Ovary (tissue), 3 donors: ENCODE data around the gene FECH.

Experiments used
- POLR2A ChIP-seq: fragments of 450-650 bp; IDR thresholded peaks from one replicate; pipeline ENCODE4 v1.6.1; 2017; ENCODE audit warnings: antibody characterized with exemption, mild to moderate bottlenecking, moderate library complexity
- TF ChIP-seq, protein P1 (sequence below), 3 donors: fragments of 450-650 bp in 2 of 3; fragments of 200-600 bp in 1 of 3; IDR thresholded peaks; one replicate each; pipeline versions ENCODE4 v1.5.1 to v1.8.0; 2016 to 2022; ENCODE audit warnings: antibody characterized with exemption in 3 of 3, mild to moderate bottlenecking in 1 of 3
- donor health status: DM: no; HTN: no; CAD: no.

DNA sequence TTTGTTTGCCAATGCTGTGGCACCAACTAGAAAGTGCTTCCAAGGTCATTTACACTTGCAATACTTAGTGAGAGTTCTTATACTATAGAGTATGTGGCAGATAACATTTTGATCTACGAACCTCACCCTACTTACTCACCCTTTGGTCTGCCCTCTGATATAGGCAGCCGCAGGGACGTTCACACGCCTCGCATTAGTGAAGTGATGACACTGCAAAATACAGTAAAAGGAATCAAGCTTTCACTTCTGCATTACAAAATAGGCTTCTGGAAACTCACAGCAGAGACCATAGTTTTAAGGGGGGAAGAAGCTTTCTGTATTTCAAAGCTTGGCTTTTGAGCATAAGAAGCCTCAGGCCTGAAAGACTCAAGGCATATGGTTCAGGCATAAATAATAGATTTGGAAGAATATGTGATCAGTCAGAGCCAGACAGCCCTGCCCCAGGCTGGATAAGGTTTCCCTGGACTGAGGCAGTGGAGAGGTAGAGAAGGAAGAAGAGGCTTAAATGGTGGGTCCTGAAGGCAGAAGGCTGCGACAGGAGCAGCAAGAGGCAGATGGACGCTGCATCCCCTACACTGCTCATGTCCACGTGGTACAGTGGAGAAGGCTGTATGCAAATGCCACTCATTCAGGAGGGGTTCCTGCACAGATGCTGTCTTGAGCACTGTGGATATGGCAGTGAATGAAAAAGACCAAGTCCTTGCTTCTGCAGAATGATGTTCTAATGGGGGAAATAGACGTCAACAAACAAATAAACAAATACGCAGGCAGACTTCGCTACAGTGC is 63.1 kb downstream of the FECH start:
- TF ChIP-seq, protein P1, sequence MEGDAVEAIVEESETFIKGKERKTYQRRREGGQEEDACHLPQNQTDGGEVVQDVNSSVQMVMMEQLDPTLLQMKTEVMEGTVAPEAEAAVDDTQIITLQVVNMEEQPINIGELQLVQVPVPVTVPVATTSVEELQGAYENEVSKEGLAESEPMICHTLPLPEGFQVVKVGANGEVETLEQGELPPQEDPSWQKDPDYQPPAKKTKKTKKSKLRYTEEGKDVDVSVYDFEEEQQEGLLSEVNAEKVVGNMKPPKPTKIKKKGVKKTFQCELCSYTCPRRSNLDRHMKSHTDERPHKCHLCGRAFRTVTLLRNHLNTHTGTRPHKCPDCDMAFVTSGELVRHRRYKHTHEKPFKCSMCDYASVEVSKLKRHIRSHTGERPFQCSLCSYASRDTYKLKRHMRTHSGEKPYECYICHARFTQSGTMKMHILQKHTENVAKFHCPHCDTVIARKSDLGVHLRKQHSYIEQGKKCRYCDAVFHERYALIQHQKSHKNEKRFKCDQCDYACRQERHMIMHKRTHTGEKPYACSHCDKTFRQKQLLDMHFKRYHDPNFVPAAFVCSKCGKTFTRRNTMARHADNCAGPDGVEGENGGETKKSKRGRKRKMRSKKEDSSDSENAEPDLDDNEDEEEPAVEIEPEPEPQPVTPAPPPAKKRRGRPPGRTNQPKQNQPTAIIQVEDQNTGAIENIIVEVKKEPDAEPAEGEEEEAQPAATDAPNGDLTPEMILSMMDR (IDR thresholded peaks at IDR 0.05), result no peak
- TF ChIP-seq POLR2A, result no peak
